Measurements from ENCODE around the gene PIEZO2.

The PIEZO2 gene

DNA sequence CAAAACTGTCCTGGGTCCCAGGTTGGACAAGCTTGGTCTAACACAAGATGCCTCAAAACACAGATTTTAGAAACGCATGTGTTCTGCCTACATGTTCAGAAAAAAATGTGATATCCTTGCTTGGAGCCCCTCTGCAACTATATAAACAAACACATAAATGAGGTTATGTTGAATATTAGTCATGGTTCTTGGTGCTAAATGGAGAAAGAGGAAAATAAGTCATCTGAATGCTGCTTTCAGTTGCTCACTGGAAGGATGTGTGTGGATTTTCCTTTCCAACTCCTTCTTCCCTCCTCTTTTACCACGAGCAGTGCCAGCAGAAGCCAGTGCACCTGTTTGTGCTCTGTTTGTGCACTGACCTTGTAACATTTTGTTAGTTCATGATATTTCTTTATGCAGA is 85.3 kb downstream of the PIEZO2 start:
- no peak for DNase-seq

DNA sequence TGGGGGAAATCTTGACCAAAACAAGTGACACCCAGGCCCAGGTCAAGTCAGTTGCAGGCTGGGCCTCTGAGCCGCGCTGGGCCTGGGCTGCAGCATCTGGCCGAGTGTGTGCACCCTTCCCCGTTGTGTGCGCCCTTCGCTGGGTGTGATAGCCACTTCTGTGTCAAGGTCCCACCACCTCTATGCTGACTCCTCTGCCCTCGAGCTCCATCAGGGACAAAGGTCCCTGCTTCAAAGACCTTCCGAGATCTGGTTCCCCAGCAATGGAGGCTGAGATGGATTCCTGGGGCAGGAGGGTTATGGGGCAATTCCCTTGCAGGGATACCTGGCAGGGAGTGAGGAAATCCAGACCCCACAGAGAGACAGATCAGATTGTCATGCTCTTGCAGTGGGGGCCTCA is 93.6 kb downstream of the PIEZO2 start:
- DNase-seq, result no peak

DNA sequence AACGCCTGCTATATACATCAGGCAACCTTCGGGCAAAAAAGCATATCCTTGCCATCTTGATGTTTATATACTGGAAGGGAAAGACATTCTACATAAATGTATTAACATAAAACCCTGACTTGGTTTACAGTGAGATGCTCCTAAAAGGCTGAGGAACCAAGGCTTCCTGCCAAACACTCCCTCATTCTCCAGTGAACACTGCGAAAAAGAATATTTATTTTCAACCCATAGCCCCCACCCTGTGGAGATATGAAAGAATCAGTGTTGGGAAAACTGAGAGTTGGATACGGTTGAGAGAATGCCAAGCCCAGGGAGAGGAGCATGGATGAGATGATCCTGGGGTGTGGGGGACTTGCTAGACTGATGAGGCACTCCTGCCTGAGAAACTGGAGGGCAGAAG is 94.9 kb downstream of the PIEZO2 start:
- DNase-seq, result no peak

DNA sequence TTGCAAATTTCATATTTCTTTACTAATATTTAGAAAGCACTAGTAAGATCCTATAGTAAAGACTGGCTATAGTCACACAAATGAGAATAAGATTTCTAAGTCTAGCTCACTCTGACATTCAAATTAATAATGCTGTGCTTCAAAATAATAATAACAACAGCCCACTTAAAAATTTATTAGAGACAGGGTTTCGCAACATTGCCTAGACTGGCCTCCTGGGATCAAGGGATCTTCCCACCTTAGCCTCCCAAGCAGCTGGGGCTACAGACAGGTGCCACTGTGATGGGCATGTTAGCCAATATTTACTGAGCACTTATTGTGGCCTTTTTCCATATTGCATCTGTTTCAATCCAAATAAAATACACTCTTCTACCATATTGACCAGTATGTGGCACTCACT is 96.1 kb downstream of the PIEZO2 start:
- no peak for DNase-seq

DNA sequence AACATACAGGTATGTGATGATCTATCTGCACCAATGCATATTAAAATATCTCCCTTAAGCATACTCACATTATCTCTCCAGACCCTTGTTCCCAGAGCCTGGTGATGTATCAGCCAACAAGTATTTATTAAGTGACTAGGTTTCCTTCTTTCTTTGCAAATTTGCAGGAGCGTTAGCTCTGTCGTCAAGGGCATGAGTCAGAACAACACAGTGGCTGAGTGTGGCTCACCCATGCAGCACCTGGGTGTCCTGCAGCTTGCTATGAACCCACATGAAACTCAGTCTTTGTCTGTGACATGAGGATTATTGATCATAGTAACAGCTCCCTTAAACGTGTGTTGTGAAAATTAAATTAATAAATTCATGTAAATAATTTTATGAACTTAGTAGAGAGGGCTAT is 96.6 kb downstream of the PIEZO2 start:
- DNase-seq, result no peak

DNA sequence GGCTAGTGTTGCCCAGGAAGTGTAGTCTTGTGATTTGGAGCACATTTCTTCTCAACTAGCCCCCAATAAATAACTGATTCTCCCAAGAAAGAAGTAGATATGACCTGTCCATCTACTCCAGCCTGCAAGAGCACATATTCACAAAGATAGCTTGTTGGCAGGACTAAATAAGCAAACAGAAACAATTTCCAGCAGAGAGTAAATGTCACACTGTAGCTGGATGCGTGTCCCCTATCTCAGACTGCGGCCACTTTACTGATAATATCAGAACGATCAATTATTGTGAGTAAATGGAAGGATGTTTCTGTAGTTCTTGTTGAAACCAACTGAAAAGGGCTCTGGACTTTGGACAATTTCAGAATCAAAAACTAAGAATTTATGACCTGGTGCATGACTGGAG is 97.9 kb downstream of the PIEZO2 start:
- no peak for DNase-seq

DNA sequence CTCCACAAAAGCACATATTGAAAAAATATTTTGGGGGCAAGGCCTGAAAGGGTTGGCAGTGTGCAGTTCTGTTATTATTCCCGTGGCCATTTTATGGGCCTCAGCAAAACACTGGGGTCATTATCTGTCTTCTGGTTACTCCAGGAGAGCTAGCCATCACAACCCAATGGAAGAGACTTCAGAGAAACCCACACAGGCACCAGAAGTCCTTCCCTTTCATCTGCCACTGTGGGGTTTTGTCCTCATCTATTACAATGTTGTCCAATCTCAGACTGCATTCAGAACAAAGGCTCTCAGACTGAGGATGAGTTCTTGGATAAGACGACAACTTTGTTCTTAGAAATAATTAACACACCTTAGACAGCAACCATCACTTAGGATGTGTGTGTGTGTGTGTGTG is 98.4 kb downstream of the PIEZO2 start:
- DNase-seq, result no peak

DNA sequence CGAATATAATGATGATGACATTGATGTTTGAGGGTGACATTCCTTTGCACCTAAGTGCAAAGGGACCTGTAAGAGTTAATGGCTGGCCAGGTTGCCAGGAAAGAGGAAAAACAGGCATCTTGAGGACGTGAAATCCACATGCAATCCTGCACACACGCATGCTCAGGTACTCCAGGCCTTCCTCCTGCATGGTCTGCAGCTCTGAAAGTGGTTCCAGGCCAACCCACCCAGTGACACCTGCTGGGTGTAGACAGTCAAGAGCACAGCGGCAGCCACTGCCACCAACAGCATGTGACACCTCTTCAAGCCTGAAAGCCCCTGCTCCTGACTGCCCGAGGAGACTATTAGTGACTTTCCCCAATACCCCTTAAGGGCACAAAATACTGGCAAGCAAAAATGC is 101.6 kb downstream of the PIEZO2 start:
- DNase-seq, result no peak

DNA sequence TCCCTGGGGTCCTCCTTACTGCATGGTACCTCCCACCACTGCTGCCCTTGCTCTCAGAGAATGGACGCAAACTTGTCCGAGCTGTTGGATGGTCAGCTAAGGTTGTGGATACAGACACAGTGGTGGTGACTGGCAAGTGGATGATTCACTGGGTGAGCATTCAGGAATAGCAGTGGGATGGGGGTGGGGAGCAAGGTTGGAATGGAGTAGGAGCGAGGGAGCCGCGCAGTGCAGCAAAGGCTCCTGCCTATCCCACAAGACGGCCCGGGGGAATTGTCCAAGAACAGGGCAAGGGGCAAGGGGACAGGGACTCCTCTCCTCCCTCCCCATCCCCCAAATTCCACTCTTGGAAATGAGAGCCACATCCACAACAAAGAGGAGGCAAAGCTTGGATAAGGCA is 102.2 kb downstream of the PIEZO2 start:
- DNase-seq, result no peak

DNA sequence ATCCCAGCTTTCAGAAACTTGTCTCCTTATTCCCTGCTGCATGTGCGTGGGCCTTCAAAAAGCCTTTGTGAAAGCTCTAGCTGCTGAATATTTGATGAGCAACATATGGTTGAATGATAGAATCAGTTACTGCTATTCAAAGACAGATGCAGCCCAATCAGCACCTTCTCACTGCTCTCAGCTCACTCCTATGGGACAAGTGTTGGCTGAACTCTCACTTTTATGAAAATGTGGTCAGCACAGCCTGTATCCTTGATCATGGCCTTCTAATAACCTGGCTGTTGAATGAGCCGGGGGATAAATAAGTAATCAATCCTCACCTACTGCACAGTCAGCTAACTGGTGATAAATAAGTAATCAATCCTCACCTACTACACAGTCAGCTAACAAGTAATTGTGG is 103.2 kb downstream of the PIEZO2 start:
- DNase-seq, result no peak

DNA sequence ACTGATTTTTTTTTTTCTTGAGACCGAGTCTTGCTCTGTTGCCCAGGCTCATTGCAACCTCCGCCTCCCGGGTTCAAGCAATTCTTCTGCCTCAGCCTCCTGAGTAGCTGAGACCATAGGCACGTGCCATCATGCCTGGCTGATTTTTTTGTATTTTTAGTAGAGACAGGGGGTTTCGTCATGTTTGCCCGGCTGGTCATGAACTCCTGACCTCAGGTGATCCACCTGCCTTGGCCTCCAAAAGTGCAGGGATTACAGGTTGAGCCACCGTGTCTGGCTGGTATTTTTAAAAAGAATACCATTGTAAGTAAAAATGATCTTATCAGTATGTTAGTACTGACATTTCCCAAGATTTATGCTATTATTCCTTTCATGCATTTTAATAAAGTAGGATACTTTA is 105.7 kb downstream of the PIEZO2 start:
- DNase-seq, result no peak

DNA sequence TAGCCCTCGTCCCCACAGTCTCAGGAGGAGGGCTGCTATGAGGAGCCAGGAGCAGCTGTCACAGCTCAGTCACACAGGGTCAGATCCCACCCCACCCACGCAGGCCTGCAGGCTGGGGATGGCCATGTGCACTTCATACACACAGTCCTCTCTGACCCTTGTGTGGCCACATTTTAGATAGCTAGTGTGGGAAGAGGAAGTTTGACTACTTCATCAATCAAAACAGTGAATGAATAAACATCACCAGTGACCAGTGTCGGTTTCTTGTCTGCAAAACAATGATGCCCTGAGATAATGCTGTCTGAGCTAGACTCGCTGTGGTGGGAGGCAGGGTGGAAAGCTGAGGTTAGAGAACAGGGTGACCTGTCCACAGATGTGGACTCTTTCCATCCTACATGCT is 107.1 kb downstream of the PIEZO2 start:
- no peak for DNase-seq

DNA sequence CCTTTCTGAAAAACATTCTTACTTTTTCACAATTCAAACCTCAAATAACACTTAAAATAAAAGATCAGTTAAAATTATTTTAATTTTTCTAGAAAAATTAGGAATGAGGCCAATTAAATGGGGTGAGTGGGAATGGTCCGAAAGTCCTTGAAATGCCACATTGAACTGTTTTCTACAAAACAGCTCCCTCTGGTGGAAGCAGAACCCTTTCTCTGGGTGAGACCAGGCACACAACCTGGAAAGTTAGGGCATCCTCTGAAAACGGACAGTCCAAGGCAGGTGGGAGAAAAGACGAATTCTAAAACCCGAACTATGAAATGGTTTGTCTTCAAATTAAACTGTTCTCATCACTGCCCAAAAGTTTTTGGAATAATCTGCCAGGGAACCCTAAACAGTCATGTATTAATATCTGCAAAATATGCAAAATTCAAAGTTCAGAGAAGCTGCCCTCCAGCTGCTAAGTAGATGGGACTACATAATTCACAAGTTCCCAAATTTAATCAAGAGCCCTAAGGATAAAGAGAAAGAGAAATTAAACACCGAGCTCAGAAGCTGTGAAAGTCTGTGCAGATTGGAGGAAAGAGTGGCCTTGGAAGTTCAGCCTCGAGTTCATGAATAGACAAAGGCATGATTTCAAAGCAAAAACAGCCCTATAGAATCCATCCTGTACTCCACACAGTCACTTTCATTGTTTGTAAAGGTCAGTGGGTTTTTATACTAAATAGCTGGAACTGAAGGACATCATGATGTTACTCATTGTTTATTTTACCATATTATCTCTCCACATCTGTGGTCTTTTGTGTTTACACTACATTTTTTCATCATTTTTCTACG is 108.3 kb downstream of the PIEZO2 start:
- DNase-seq, result no peak

DNA sequence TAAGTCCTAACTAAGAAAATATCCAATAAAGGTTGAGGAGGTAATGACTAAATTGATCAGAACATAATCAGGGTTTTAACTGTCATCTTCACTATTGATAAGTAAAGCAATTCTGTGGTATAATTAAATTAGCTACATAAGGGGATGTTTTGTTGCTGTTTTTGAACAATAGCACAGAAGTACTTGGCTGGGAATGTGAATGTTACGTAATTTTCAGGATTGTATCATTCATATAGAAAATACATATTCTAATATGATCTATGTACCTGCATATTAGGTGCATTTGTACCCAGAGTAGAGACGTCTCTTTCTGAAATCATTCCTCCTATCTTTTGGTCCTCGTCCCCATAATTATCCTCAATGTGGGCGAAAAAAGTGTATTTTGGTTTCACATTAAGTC is 109.0 kb downstream of the PIEZO2 start:
- DNase-seq, result no peak

DNA sequence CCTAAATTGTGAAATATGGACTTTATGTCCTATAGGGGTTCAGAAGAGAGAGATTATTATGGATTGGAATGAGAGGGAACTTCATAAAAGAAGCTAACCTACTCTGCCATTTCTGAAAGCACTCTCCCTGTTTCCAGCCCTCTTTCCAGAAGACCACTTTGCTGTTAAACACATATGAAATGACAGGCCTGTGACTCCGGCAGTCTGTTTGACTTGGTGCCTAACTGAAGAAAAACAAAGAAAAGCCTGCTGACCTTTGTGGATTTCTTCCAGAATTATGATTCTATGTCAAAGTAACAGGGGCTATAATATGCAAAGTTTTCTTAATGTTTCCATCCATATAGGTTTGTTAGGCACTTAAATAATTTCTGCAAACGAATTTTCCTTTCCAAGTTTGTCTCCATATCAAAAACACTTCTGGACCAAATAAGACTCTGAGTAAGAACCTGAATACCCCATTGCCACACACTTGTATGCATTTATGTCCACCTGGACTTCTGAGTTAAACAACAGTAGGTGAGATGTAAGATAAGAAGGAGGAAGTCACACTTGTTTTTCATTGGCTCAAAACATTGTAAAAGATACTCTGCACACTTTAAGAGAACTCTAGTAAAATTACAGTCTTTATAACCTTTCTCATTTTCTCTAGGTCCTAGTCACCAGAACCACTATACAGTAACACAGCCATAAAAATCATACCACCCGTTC is 111.7 kb downstream of the PIEZO2 start:
- DNase-seq, result no peak

DNA sequence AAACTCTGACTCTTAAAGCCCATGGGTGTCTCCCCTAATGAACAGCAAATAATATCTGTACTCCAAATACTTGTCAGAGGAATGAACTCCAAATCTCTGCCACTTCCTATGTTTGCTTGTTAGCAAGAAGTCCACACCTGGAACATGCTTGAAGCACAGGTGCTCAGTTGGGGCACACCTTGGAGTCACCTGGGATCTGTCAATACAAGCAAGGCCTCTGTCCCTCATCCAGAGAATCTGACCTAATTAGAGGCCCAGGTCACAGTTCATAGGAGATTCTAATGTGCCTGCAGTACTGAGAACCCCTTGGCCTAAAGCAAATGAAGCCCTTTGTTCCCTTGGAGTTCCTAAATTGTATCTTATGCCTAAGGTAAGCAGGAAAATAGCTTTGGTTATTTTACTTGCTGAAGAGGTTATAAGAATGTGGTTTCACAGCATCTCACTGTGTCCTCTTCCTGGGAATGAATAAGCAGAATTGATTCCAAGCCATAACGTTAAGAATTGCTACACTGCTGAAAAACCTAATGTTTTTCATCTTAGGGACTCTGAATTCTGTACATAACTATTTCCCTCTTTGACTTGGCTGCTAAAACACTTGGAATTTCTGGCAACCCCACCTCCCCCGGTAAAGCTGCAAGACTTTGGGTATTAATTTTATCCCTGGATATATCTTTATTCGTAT is 113.4 kb downstream of the PIEZO2 start:
- DNase-seq, result no peak

DNA sequence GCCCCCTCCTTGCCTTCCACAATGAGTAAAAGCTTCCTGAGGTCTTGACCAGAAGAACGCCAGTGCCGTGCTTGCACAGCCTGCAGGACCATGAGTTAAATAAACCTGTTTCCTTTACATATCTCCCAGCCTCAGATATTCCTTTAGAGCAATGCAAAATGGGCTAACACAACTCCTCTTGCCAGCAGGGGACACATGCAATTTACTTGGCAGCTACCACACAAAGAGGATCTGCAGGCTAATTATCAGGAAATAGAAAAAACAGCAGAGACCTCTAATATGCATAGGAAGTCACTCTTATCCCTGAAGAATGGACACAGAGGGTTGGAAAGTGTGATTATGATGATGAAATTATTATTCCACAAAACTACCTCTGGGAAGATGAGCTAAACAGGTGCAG is 114.0 kb downstream of the PIEZO2 start:
- DNase-seq, result no peak

DNA sequence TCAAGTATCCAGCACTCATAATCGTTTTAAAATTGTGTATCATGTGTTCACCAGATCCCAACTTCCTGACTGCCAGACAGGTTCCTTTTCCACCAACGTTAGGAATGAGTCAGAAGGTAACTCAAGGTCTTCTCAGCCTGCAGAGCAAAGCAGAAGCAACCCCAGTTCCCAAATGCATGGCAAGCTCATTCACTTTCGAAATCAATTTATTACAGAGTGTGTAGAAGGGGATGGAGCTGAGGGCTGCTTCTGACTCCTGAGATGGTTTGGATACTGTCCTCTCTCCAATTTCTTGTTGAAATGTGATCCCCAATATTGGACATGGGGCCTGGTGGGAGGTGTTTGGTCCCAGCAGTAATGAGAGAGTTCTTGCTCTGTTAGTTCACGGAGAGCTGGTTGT is 114.5 kb downstream of the PIEZO2 start:
- DNase-seq, result no peak

DNA sequence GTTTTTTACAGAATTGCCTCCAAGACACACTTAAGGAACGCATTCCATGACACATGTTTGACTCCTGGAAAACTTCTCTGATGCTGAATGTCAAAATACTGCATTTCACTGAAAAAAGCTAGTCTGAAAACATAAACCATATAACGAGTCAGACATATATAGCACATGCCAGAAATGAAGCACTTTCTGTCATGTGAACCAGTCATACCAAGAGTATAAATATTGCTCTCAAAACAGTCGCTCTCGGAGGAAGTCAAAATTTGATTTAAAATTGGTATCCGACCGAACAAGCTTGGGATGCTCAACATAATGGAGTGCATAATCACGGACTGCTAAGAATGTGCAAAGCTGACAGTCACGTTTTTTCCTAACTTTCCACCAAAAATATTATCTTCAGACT is 115.9 kb downstream of the PIEZO2 start:
- no peak for DNase-seq

DNA sequence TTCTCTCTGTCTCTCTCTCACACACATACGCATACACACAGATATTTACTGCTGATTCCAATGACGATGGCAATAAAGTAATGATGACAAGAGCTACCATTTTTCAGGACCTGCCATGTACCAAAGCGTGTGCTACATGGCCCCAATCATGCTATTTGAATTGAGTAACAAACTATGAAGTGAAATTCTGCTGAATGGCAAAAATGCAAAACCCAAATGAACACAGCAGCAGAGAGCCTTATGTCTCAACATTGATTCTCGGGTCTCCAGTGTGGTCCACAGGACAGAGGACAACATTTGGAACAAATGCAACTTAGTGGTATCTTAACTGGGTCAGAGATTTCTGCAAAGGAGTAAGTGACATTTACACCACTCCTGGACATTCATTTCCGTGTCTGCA is 117.4 kb downstream of the PIEZO2 start:
- no peak for DNase-seq

DNA sequence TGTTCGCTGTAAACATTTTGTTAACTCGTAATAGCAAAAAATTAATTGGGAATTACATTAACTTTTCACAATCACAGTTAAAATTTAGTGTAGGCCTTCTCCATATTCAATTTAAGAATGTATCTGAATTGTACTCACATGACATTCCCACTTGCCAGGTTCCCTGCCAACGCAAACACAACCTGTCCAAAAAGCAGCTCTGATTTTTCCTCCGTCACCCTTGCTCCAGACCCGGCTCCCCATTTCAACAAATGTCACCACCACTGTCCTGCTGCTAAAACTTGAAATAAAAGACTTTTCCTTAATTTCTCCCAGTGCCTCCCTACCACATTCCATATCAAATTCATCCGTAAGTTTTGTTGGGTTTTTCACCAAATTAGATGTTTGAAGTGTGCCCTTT is 120.3 kb downstream of the PIEZO2 start:
- no peak for DNase-seq

DNA sequence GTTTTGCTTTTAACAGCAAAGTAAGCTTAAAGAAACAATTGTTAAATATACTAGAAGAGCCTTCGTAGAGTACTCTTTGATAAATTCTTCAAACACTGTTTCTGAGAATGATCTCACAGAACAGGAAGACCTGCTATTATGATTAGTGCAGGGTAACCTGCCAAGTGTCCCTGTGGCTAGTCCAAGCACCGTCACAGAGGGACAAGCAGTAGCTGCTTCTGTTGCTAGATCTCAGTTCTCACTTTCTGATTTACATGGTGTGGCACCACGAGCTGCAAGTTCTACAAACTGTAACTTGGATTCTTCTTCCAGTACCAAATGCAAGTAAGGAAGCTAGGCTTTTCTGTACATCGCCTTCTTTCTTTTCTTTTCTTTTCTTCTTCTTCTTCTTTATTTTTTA is 121.5 kb downstream of the PIEZO2 start:
- DNase-seq, result no peak

DNA sequence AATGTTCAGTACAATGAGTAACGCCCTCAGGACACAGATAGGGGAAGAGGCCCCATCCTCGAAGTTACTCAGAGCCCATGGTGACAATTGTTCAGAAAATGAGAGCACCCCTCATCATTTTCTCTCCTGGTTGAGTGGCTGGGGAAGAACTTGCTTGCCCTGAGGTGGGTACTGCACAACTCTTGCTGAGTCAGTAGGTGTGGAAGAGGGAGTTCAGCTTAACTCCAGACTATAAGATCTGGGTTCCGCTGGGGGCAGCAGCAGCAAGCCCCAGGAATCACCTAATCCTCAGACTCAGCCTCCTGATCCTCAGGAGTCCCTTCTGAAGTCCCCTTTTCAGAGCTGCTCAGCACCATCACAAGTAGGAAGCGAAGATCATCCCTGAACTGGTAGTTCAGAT is 123.7 kb downstream of the PIEZO2 start:
- DNase-seq, result no peak

Data from NCI-H1694 (cell line).